ENCODE measurements around the gene SLC9A7.
A peak's percentile ranks its signal among the peaks of the same experiment; 100 is the strongest.

SLC9A7 gene

GRCh38 chrX:46647251-46647650 is 111.7 kb downstream of the SLC9A7 start:
- no peak for DNase-seq (ENCODE audit: low read depth)

DNA sequence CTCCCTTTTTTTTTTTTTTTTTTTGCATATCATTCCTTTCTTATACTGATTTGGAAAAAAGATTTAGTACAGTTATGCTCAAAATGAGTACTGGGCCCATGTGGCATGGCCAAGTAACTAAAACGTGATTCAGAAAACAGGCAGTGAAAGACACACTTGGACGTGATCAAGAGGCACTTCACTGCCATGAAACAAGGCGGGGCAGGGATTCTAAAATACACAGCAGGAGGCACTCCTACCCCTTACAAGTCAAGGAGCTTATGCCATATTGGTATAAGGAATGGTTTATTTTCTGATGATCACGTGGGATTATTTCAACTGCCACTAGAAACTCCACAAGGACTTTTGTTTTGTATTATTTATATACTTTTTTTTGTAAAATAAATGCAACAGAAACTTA is 113.3 kb downstream of the SLC9A7 start:
- DNase-seq (ENCODE audit: low read depth): no peak

DNA sequence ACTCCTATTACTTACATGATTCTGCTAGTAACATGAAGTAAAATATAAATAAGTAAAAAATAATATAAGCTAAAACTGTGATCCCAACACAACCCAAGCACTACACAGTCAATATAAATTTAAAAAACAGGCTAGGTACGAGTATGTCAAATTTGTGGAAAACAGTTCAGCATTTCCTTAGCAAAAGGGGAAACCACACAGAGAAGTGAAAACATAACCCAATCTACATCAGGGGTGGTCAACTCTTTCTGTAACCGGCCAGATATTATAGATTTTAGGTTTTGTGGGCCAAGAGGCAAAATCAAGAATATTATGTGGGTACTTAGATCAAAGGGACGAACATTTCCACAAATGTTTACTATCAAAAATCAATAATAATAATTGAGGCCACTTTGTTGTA is 115.3 kb downstream of the SLC9A7 start:
- no peak for DNase-seq (ENCODE audit: low read depth)

GRCh38 chrX:46642145-46642544 is 116.8 kb downstream of the SLC9A7 start:
- DNase-seq (ENCODE audit: low read depth): peak; percentile 35

- peak; percentile 40 for DNase-seq (ENCODE audit: low read depth)
Measured at GRCh38 chrX:46637938-46638337, 121.0 kb downstream of the SLC9A7 start.

GRCh38 chrX:46636223-46636622 is 122.7 kb downstream of the SLC9A7 start:
- no peak for DNase-seq (ENCODE audit: low read depth)

DNA sequence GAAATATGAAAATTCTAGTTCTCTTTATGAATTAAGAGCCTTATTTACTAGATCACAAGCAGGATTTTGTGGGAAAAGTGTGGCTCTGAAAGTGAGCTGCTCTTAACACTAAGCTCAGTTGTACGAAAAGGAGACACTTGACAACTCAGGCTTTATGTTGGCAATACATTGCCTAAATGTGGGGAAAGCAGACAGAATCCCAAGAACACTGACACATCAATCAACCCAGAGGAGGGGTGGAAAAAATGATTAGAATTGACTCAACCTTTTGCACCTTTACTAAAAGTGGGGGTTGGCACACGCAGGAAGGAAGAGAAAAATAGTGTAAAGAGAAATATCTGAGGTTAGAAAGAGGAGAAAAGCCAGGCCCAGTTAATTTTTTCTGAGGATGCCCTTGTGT is 123.7 kb downstream of the SLC9A7 start:
- no peak for DNase-seq (ENCODE audit: low read depth)

GRCh38 chrX:46634577-46634976 is 124.3 kb downstream of the SLC9A7 start:
- DNase-seq (ENCODE audit: low read depth): peak; percentile 34

DNA sequence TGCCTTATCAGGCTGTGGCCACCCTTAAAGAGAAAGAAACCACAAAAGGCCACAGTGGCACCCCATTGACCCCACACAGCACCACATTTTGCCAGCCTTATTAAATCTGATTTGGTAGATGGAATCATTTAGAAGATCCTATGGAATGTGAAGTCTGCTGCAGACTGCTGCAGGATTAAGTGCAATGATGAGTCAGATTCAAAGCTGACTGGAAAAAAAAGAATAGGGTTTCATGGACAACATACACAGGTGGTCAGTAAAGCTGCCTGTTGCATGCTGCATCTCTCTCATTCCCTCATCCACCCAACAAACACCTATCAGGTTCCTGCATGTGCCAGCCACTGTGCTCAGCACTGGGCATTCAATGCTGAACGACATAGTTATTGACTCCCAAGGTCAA is 128.8 kb downstream of the SLC9A7 start:
- DNase-seq (ENCODE audit: low read depth): peak; percentile 68

GRCh38 chrX:46628460-46629371 is 130.2 kb downstream of the SLC9A7 start:
- no peak for DNase-seq (ENCODE audit: low read depth)

DNA sequence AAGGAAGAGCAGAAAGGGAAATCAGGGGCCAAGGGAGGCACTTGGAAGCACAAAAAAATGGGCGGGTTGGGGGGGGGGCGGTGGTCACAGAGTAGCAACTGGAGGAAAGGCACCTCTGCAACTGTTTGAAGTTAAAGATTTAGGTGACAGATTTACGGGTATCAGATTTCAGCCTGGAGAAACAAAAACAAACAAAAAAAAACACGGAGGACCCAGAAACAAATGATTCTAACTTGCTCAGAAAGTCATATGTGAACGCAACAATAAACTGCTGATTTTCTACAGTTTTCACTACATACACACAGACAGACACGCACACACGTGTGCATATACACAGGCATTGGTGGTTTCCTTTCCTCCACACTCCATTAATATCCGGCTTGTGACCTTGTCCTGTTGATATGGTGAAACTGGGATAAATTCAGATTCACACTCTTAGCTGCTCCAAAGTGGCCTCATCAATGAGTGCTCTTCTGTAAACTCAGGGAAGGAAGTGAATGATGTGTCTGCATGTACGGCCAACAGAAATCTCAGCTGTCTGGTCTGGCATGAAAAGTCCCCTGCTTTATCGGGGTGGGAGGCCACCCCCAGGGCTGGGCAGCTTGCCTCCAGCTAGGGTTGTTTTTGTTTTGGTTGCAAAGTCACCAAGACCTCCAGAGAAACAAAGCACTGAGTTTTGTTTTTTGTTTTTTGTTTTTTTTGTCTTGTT is 131.1 kb downstream of the SLC9A7 start:
- no peak for DNase-seq (ENCODE audit: low read depth)

DNA sequence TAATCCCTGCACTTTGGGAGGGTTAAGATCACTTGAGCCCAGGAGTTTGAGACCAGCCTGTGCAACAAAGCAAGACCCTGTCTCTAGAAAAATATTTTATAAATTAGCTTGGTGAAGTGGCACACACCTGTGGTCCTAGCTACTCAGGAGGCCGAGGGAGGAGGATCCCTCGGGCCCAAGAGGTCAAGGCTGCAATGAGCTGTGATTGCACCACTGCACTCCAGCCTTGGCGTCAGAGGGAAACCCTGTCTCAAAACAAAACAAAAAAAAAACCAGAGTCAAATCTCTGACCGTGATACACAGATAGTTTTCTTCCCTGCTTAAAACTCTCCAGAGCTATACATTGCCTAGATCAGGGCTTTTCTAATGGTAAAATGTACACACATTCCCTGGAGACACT is 131.9 kb downstream of the SLC9A7 start:
- DNase-seq (ENCODE audit: low read depth): no peak

DNA sequence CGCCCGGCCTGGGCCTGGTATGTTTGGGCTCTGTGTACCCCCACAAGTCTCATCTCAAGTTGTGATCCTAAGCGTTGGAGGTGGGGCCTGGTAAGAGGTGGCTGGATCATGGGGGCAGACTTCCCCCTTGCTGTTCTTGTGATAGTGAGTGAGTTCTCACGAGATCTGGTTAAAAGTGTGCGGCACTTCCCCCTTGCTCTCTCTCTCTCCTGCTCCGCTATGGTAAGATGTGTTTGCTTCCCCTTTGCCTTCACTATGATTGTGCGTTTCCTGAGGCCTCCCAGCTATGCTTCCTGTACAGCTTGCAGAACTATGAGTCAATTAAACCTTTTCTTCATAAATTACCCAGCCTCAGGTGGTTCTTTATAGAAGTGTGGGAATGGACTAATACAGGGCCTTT is 132.4 kb downstream of the SLC9A7 start:
- no peak for DNase-seq (ENCODE audit: low read depth)

DNA sequence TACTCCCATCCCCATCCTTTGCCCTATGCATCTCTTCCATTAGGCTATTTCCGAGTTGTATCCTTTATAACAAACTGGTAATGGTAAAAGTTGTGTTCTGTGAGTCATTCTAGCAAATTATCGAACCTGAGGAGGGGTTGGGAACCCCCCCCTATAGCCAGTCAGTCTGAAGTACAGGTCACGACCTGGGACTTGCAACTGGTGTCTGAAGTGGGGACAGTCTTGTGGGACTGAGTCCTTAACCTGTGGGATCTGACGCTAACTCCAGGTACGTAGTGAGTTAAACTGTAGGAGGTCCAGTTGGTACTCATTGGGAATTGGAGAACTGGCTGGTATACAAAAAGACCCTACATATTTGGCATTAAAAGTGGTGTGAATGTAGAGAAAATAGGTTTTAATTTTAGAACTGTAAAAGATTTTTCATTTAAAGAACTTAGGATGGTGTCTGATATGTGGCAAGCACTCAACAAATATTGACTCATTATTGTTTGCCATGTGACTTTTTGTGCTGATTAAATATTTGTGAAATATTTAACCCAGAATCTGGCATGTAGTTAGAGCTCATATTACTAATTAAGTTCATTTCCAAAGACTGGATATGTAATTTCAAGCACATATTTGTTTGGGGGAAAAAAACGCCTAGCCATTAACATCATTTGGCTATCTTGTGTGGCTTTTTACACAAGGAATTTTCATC is 134.7 kb downstream of the SLC9A7 start:
- no peak for DNase-seq (ENCODE audit: low read depth)

DNA sequence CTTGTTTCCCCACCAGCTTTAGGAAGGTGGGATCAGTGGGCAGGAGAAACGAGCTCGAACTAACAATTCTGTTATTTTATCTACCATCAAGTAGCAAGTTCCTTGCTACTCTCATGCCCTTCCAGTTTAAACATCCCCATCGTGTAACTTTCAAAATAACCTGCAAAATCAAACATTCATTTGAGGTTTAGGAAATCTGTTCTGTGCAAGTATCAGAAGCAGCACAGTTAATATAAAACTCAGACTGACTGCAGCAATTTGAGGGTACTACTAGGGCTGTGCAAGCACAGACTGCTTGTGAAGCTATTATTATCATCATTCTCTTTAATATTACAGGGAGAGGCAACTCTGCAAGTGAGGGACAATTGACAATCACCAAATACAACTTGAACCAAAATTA is 137.3 kb downstream of the SLC9A7 start:
- no peak for DNase-seq (ENCODE audit: low read depth)

- peak; percentile 68 for DNase-seq (ENCODE audit: low read depth)
Measured at GRCh38 chrX:46620505-46620904, 138.4 kb downstream of the SLC9A7 start.

DNA sequence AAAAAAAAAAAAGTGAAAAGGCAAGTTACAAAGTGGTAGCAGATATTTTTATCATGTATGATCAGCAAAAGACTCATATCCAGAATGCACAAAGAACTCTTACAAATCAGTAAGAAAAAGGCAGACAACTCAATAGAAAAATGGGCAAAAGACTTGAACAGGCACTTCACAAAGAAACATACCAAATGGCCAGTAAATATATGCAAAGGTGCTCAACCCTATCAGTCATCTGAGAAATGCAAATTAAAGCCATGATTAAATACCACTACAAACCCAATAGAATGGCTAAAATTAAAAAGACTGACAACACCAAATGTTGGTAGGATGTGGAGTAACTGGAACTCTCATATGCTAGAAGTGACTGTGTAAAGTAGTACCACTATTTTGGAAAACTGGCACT is 140.0 kb downstream of the SLC9A7 start:
- DNase-seq (ENCODE audit: low read depth): no peak

- no peak for DNase-seq (ENCODE audit: low read depth)
Measured at GRCh38 chrX:46617906-46618305, 141.0 kb downstream of the SLC9A7 start.

- DNase-seq (ENCODE audit: low read depth): no peak
Measured at GRCh38 chrX:46611658-46612362, 147.1 kb downstream of the SLC9A7 start.

DNA sequence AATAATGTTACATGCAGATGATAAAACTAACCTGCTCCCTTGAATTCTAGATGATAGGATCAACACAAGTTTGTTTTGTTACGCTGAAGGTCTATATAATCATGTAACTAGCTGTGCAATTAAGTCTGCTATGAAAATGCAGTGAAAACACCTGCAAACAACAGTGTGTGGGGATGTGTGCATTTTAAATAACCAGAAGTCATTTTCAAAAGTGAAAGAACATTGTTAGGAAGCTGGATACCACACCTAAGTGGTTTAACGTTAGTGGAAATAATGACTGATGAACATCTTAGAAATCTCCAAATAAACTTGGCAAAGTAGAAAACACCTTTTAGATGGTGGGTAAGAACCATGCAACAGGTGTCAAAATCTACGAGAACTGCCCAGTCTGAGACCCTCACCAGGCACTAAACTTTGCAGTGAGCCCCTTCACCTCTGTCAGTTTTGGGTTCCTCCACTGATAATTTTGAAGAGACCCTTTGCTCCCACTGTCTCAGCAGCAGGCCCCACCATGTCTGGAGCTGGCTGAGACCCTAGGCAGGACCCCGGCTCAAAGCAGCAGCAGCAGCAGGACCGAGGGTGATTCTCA is 148.8 kb downstream of the SLC9A7 start:
- no peak for DNase-seq (ENCODE audit: low read depth)

GRCh38 chrX:46607916-46608315 is 151.0 kb downstream of the SLC9A7 start:
- no peak for DNase-seq (ENCODE audit: low read depth)

Measured in amniotic epithelial cell (primary cell).